BJ (cell line): ENCODE measurements around the gene TSPAN12. TPM values are rescaled to one million over a fixed set of nuclear protein-coding genes. Genes with fewer than 3 reads are reported as not detected.

Source experiments
- CTCF ChIA-PET: fragments of 350-600 bp; formaldehyde crosslinking; extraction: SDS; loops from one replicate; lab custom pipeline; 2021; ENCODE audit warnings: antibody characterized with exemption, inconsistent platforms; lab: Yijun Ruan, JAX
- POLR2A ChIA-PET: fragments of 300-600 bp; sonication (Branson Sonifier 250); formaldehyde crosslinking; extraction: SDS; loops from one replicate; lab custom pipeline; 2021; ENCODE audit warnings: antibody characterized with exemption; lab: Charles Lee
- DNase-seq: peaks from one replicate; pipeline ENCODE4 v3.0.0-alpha.2; 2011; ENCODE audit warnings: low read depth
- H3K27me3 ChIP-seq: 2 replicates; pipeline ENCODE4 v1.6.0; 2011; ENCODE audit warnings: low read length; ENCODE audit not compliant: control insufficient read depth, insufficient read depth
- H3K36me3 ChIP-seq: 2 replicates; pipeline ENCODE4 v1.5.1; 2011; ENCODE audit warnings: low read length; ENCODE audit not compliant: control insufficient read depth, insufficient read depth
- H3K4me3 ChIP-seq: 2 replicates; pipeline ENCODE4 v1.5.1; 2011; ENCODE audit warnings: low read depth, mild to moderate bottlenecking, control low read depth, low read length
- polyA plus RNA-seq: library from polyadenylated mRNA; depleted of rRNA; stranded (reverse); fragments of >200 nt; gene quantifications from 2 replicates; pipeline ENCODE4 v1.2.3, GENCODE V29; 2011
- TF ChIP-seq, protein P1 (sequence below): IDR thresholded peaks from 2 replicates; pipeline ENCODE4 v1.5.1; 2011; ENCODE audit warnings: low read depth, mild to moderate bottlenecking, control low read depth, inconsistent platforms, low read length, moderate library complexity; ENCODE audit not compliant: insufficient read depth

The TSPAN12 gene
- polyA plus RNA-seq, 1 experiment: not detected

DNA sequence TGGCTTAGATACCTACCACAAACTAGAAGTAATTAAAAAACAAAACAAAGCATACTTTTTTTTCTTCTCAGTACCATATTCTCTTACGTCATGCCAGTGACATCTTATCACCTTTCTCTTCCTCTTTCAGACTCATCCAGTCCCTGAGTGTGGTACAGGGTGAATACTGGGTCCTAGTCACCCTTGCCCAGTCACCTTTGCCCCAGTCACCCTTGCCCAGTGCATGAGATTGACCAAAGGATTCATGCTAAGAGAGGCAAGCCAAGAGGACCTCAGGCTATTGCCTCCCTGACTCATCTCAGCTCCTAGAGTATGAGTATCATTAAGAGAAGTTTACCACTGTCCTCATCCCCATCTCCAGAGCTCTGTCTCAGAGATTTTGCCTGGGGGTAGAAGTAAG, 10.0 kb upstream of the TSPAN12 start:
- CTCF ChIA-PET: interaction anchor here (1.4 to 1.6 kb wide), 3 partner anchors 10 to 62 kb away, joined by 3 to 4 read pairs (median 3); partner anchors contain the start of gene TSPAN12
- TF ChIP-seq, protein P1, sequence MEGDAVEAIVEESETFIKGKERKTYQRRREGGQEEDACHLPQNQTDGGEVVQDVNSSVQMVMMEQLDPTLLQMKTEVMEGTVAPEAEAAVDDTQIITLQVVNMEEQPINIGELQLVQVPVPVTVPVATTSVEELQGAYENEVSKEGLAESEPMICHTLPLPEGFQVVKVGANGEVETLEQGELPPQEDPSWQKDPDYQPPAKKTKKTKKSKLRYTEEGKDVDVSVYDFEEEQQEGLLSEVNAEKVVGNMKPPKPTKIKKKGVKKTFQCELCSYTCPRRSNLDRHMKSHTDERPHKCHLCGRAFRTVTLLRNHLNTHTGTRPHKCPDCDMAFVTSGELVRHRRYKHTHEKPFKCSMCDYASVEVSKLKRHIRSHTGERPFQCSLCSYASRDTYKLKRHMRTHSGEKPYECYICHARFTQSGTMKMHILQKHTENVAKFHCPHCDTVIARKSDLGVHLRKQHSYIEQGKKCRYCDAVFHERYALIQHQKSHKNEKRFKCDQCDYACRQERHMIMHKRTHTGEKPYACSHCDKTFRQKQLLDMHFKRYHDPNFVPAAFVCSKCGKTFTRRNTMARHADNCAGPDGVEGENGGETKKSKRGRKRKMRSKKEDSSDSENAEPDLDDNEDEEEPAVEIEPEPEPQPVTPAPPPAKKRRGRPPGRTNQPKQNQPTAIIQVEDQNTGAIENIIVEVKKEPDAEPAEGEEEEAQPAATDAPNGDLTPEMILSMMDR: no peak
- POLR2A ChIA-PET: no interaction called here
- Histone ChIP-seq H3K4me3 (no peak overlapping the region), H3K27me3 (peaks cover 1% of the 10 kb centered on the region; the same call in 1 of the 2 replicates), H3K36me3 (no peaks in the 10 kb centered on the region)
- no peak for DNase-seq

- Histone ChIP-seq H3K27me3 (peaks cover 2% of the 10 kb centered on the region; the same call in 1 of the 2 replicates), H3K4me3 (no peak overlapping the region), H3K36me3 (no peaks in the 10 kb centered on the region)
- TF ChIP-seq, protein P1: no peak
- ChIA-PET CTCF (no interaction called here), POLR2A (no interaction called here)
- no peak for DNase-seq
These were observed 7.4 kb upstream of the TSPAN12 start for GRCh38 chr7:120865191-120865981.

GRCh38 chr7:120864141-120864900, 6.4 kb upstream of the TSPAN12 start:
- POLR2A ChIA-PET: no interaction called here
- Histone ChIP-seq H3K4me3 (no peak overlapping the region), H3K36me3 (no peaks in the 10 kb centered on the region), H3K27me3 (peaks cover 4% of the 10 kb centered on the region; the same call in 1 of the 2 replicates)
- CTCF ChIA-PET: no interaction called here
- no peak for DNase-seq
- TF ChIP-seq, protein P1: no peak

GRCh38 chr7:120862987-120863590, 5.1 kb upstream of the TSPAN12 start:
- POLR2A ChIA-PET: no interaction called here
- no peak for DNase-seq
- H3K36me3 ChIP-seq: no peaks in the 10 kb centered on the region
- H3K4me3 ChIP-seq: no peak overlapping the region
- TF ChIP-seq, protein P1: no peak
- H3K27me3 ChIP-seq: peaks cover 4% of the 10 kb centered on the region; the same call in 1 of the 2 replicates
- CTCF ChIA-PET: interaction anchor here (1.4 kb wide), 1 partner anchor 15 kb away, joined by 4 read pairs; no protein-coding TSS in a partner anchor

- no peak for DNase-seq
- Histone ChIP-seq H3K4me3 (no peak overlapping the region), H3K27me3 (peaks cover 6% of the 10 kb centered on the region), H3K36me3 (no peaks in the 10 kb centered on the region)
- TF ChIP-seq, protein P1: no peak
- CTCF ChIA-PET: no interaction called here
- POLR2A ChIA-PET: no interaction called here
These were observed 2.2 kb upstream of the TSPAN12 start for GRCh38 chr7:120860156-120860555.
